ENCODE measurements around the gene LSP1.

Gene LSP1

GRCh38 chr11:1858576-1858975 is 5.7 kb downstream of the LSP1 start:
- no peak overlapping the region for H3K4me3 ChIP-seq (ENCODE audit: low read depth, low read length)
- no peak for TF ChIP-seq CTCF (IDR thresholded peaks at IDR 0.05; ENCODE audit: low read depth, low read length)
- no peak overlapping the region for H3K27ac ChIP-seq
- H3K9me3 ChIP-seq (ENCODE audit: severe bottlenecking), result no peaks in the 10 kb centered on the region
- H3K27me3 ChIP-seq (ENCODE audit: insufficient read depth, low read depth, severe bottlenecking), result peaks cover 91% of the 10 kb centered on the region
- H3K36me3 ChIP-seq, result no peaks in the 10 kb centered on the region
- no peak for DNase-seq

- no peak for TF ChIP-seq CTCF (IDR thresholded peaks at IDR 0.05; ENCODE audit: low read depth, low read length)
- peaks cover 89% of the 10 kb centered on the region for H3K27me3 ChIP-seq (ENCODE audit: insufficient read depth, low read depth, severe bottlenecking)
- H3K4me3 ChIP-seq (ENCODE audit: low read depth, low read length), result no peak overlapping the region
- H3K36me3 ChIP-seq, result no peaks in the 10 kb centered on the region
- H3K27ac ChIP-seq, result no peak overlapping the region
- no peaks in the 10 kb centered on the region for H3K9me3 ChIP-seq (ENCODE audit: severe bottlenecking)
- DNase-seq, result no peak
Measured at GRCh38 chr11:1859004-1859403, 6.1 kb downstream of the LSP1 start.

- no peak overlapping the region for H3K4me3 ChIP-seq (ENCODE audit: low read depth, low read length)
- H3K9me3 ChIP-seq (ENCODE audit: severe bottlenecking), result no peaks in the 10 kb centered on the region
- no peaks in the 10 kb centered on the region for H3K36me3 ChIP-seq
- no peak for DNase-seq
- H3K27me3 ChIP-seq (ENCODE audit: insufficient read depth, low read depth, severe bottlenecking), result peaks cover 89% of the 10 kb centered on the region
- no peak overlapping the region for H3K27ac ChIP-seq
- TF ChIP-seq CTCF (IDR thresholded peaks at IDR 0.05; ENCODE audit: low read depth, low read length), result no peak
Measured at GRCh38 chr11:1860108-1860507, 7.2 kb downstream of the LSP1 start.

GRCh38 chr11:1861435-1862411 is 8.8 kb downstream of the LSP1 start:
- no peaks in the 10 kb centered on the region for H3K9me3 ChIP-seq (ENCODE audit: severe bottlenecking)
- H3K27ac ChIP-seq, result no peak overlapping the region
- H3K27me3 ChIP-seq (ENCODE audit: insufficient read depth, low read depth, severe bottlenecking), result peaks cover 89% of the 10 kb centered on the region
- H3K4me3 ChIP-seq (ENCODE audit: low read depth, low read length), result no peak overlapping the region
- TF ChIP-seq CTCF (IDR thresholded peaks at IDR 0.05; ENCODE audit: low read depth, low read length), result no peak
- DNase-seq, result no peak
- H3K36me3 ChIP-seq, result no peaks in the 10 kb centered on the region

GRCh38 chr11:1862588-1863351 is 9.9 kb downstream of the LSP1 start:
- no peaks in the 10 kb centered on the region for H3K9me3 ChIP-seq (ENCODE audit: severe bottlenecking)
- peaks cover 88% of the 10 kb centered on the region for H3K27me3 ChIP-seq (ENCODE audit: insufficient read depth, low read depth, severe bottlenecking)
- no peak overlapping the region for H3K4me3 ChIP-seq (ENCODE audit: low read depth, low read length)
- no peaks in the 10 kb centered on the region for H3K36me3 ChIP-seq
- DNase-seq, result no peak
- TF ChIP-seq CTCF (IDR thresholded peaks at IDR 0.05; ENCODE audit: low read depth, low read length), result no peak
- no peak overlapping the region for H3K27ac ChIP-seq
